GM12878 (cell line): Measurements from ENCODE around the gene EIF3B. TPM values are rescaled to one million over a fixed set of nuclear protein-coding genes. Genes with fewer than 3 reads are reported as not detected.
"Not testable (repeated sequence)": the region's sequence is repeated elsewhere in the genome, so short reads cannot be mapped to it uniquely, and the experiment has no call there.

Experiments used
- ATAC-seq: fragments of 200-7000 bp; cut with Tn5 transposase; 3 replicates; pipeline ENCODE4 v1.9.1; 2020; ENCODE audit warnings: mild to moderate bottlenecking, moderate library complexity
- BruUV-seq: library from RNA; stranded (reverse); fragments of 400-500 nt; replicated peaks from 2 replicates; lab custom pipeline; 2021; lab: Mats Ljungman, UMichigan
- CTCF ChIA-PET: fragments of 300-600 bp; sonication (Branson Sonifier 250); formaldehyde crosslinking; extraction: SDS; loops from one replicate; lab custom pipeline; 2021; ENCODE audit warnings: inconsistent platforms; lab: Yijun Ruan, JAX
- POLR2A ChIA-PET: fragments of 350-600 bp; formaldehyde crosslinking; extraction: SDS; loops from one replicate; lab custom pipeline; 2021; ENCODE audit warnings: inconsistent platforms; lab: Charles Lee
- RAD21 ChIA-PET: fragments of 300-600 bp; sonication (Branson Sonifier 250); formaldehyde crosslinking; loops from one replicate; lab custom pipeline; 2023; ENCODE audit warnings: antibody characterized with exemption; ENCODE audit not compliant: unreplicated experiment; lab: Charles Lee
- SMC1A ChIA-PET: fragments of 300-600 bp; sonication (Branson Sonifier 250); formaldehyde crosslinking; loops from one replicate; lab custom pipeline; 2023; ENCODE audit not compliant: unreplicated experiment, uncharacterized antibody; lab: Charles Lee
- DNase-seq: peaks from one replicate; pipeline ENCODE4 v3.0.0-alpha.2; 2011; ENCODE audit warnings: low read depth, low spot score
- FAIRE-seq: peaks from 3 replicates; lab custom pipeline; 2011; peaks lifted over from hg19 to GRCh38; lab: Jason Lieb, UNC
- H2AFZ ChIP-seq: 2 replicates; pipeline ENCODE4 v1.6.0; 2011; ENCODE audit warnings: low read depth, low read length, control low read depth; ENCODE audit not compliant: control insufficient read depth
- H3K27ac ChIP-seq: 2 replicates; pipeline ENCODE4 v1.5.1; 2011; ENCODE audit warnings: control low read depth; ENCODE audit not compliant: control insufficient read depth, insufficient read depth
- H3K27me3 ChIP-seq, 2 experiments: replicated peaks in 1 of 2; 2 replicates each; pipeline versions ENCODE4 v1.6.0 to v1.6.1; 2011; ENCODE audit warnings: low read length in 1 of 2; ENCODE audit not compliant: control insufficient read depth in 2 of 2, insufficient read depth in 2 of 2
- H3K36me3 ChIP-seq, 2 experiments: 2 replicates each; pipeline ENCODE4 v1.5.1; 2011; ENCODE audit warnings: low read length in 1 of 2; ENCODE audit not compliant: control insufficient read depth in 2 of 2, insufficient read depth in 2 of 2
- H3K4me1 ChIP-seq: 2 replicates; pipeline ENCODE4 v1.6.1; 2011; ENCODE audit warnings: mild to moderate bottlenecking, low read length, moderate library complexity, mixed read lengths; ENCODE audit not compliant: control insufficient read depth, insufficient read depth
- H3K4me2 ChIP-seq: 2 replicates; pipeline ENCODE4 v1.6.0; 2011; ENCODE audit warnings: control low read depth; ENCODE audit not compliant: control insufficient read depth, insufficient read depth
- H3K4me3 ChIP-seq: fragments of 200-600 bp; sonication (generic); 2 replicates; pipeline ENCODE4 v1.5.1; 2016
- H3K79me2 ChIP-seq: 2 replicates; pipeline ENCODE4 v1.6.0; 2011; ENCODE audit warnings: low read length; ENCODE audit not compliant: control insufficient read depth, insufficient read depth
- H3K9ac ChIP-seq: 2 replicates; pipeline ENCODE4 v1.8.0; 2011; ENCODE audit warnings: low read length, control low read depth, mixed read lengths; ENCODE audit not compliant: control insufficient read depth, insufficient read depth
- H3K9me3 ChIP-seq: replicated peaks from 3 replicates; pipeline ENCODE4 v1.5.1; 2011; ENCODE audit warnings: mild to moderate bottlenecking, low read length; ENCODE audit not compliant: control insufficient read depth, insufficient read depth
- H4K20me1 ChIP-seq: 2 replicates; pipeline ENCODE4 v1.6.0; 2011; ENCODE audit not compliant: control insufficient read depth, insufficient read depth
- CHD4 ChIP-seq: fragments of 200-600 bp; sonication (generic); IDR thresholded peaks from 2 replicates; pipeline ENCODE4 v1.6.1; 2016; ENCODE audit warnings: mild to moderate bottlenecking
- HDGF ChIP-seq: fragments of 450-650 bp; IDR thresholded peaks from 2 replicates; pipeline ENCODE4 v1.6.1; 2016; ENCODE audit warnings: antibody characterized with exemption
- KDM1A ChIP-seq: fragments of 200-600 bp; sonication (generic); IDR thresholded peaks from 2 replicates; pipeline ENCODE4 v1.6.1; 2016; ENCODE audit warnings: borderline replicate concordance
- MTA3 ChIP-seq: IDR thresholded peaks from 2 replicates; pipeline ENCODE4 v1.6.1; 2012; ENCODE audit warnings: low read length, inconsistent platforms, borderline replicate concordance
- RB1 ChIP-seq: fragments of 450-650 bp; formaldehyde crosslinking; IDR thresholded peaks from 2 replicates; pipeline ENCODE4 v1.6.1; 2017; ENCODE audit warnings: mild to moderate bottlenecking, borderline replicate concordance
- SMARCA5 ChIP-seq: fragments of 450-650 bp; IDR thresholded peaks from 2 replicates; pipeline ENCODE4 v1.6.1; 2017; ENCODE audit warnings: mild to moderate bottlenecking
- TARDBP ChIP-seq: IDR thresholded peaks from 2 replicates; pipeline ENCODE4 v1.6.1; 2016; ENCODE audit warnings: borderline replicate concordance
- TCF7 ChIP-seq: IDR thresholded peaks from 2 replicates; pipeline ENCODE4 v1.6.1; 2014; ENCODE audit warnings: antibody characterized with exemption, borderline replicate concordance
- WGBS: methylation state at CpG from one replicate; pipeline ENCODE4 v1.1.6; 2016; ENCODE audit warnings: low lambda C conversion rate; ENCODE audit not compliant: insufficient replicate concordance, insufficient coverage; ENCODE audit errors: missing lambda C conversion rate; 5-methylcytosine and 5-hydroxymethylcytosine counted together
- in situ Hi-C: fragments of 300-500 bp; cut with MboI; formaldehyde crosslinking; loops from 9 replicates; pipeline ENCODE4 v1.14.3; 2018; ENCODE audit warnings: mixed read lengths
- intact Hi-C: fragments of 100-400 bp; cut with micrococcal nuclease; formaldehyde crosslinking; loops from one replicate; pipeline ENCODE4 v1.14.2; 2022; ENCODE audit not compliant: unreplicated experiment
- polyA plus RNA-seq, 11 experiments: library from polyadenylated mRNA; depleted of rRNA in 4 of 11; unstranded in 6 of 11; stranded (reverse) in 5 of 11; fragments of >200 nt; fragmentation: Nextera tagmentation in 4 of 11; fragmentation: Illumina TruSeq in 1 of 11; extraction: Ambion mirVana in 4 of 11; extraction: Trizol in 1 of 11; gene quantifications; 1 replicate in 1 of 11; 2 replicates in 10 of 11; pipeline versions ENCODE4 v1.2.1 to v1.2.3, GENCODE V29; 2011 to 2016; ENCODE audit warnings: inconsistent platforms in 2 of 11, missing spikeins in 2 of 11, low read depth in 1 of 11
- total RNA-seq, 4 experiments: library from RNA; depleted of rRNA in 3 of 4; stranded (reverse); fragments of >200 nt in 3 of 4; fragmentation: Illumina TruSeq in 1 of 4; extraction: Trizol in 1 of 4; gene quantifications; 2 replicates each; pipeline versions ENCODE4 v1.2.1 to v1.2.3, GENCODE V29; 2013 to 2021
- TF ChIP-seq, protein P1 (sequence below): IDR thresholded peaks from 2 replicates; pipeline ENCODE4 v1.6.1; 2012; ENCODE audit warnings: mild to moderate bottlenecking, low read depth, low read length

The EIF3B gene
- total and polyA plus RNA-seq, 10 of the 15 experiments (the other 5 are each of a cell fraction or from before 2014, with no cell fraction given): 17.6 to 275 (median 153) TPM

- not testable (repeated sequence) for H3K36me3 ChIP-seq, FAIRE-seq, DNase-seq, H4K20me1 ChIP-seq, H3K79me2 ChIP-seq, H3K27me3 ChIP-seq, H3K9me3 ChIP-seq, H3K4me3 ChIP-seq, BruUV-seq, H3K4me1 ChIP-seq
- 78% methylated on average over 14 of the region's 15 CpGs for WGBS
- Histone ChIP-seq H2AFZ (peak overlapping the region; percentile 84), H3K9ac (peak overlapping the region; percentile 35; the same call in 1 of the 2 replicates), H3K4me2 (peak overlapping the region; percentile 77; the same call in 1 of the 2 replicates), H3K27ac (peak overlapping the region; percentile 46; the same call in 1 of the 2 replicates)
- ChIA-PET SMC1A (interaction anchor here (0.6 to 3.7 kb wide), 21 partner anchors 9 to 779 kb away, joined by 3 to 27 read pairs (median 5); partner anchors contain the start of genes MAD1L1, MRM2 and NUDT1), POLR2A (interaction anchor here (0.7 to 1.6 kb wide), 5 partner anchors 10 to 594 kb away, joined by 3 to 5 read pairs (median 4); partner anchors contain the start of gene MAD1L1), RAD21 (interaction anchor here (0.6 to 2.7 kb wide), 29 partner anchors 10 to 777 kb away, joined by 3 to 23 read pairs (median 4); partner anchors contain the start of genes MRM2 and NUDT1), CTCF (interaction anchor here (0.6 to 3.7 kb wide), 38 partner anchors 7 to 777 kb away, joined by 3 to 45 read pairs (median 5); partner anchors contain the start of genes MAD1L1, MRM2 and NUDT1)
- 0 out of 2 replicates have a peak, but pooled peaks have one; percentile 38 for TF ChIP-seq SMARCA5
- intact Hi-C loops: loop anchor here (1.0 to 2.0 kb wide), 4 partner anchors 101 to 768 kb away; no protein-coding TSS in a partner anchor
- in situ Hi-C loops: loop anchor here (5.0 kb wide), 1 partner anchor 100 kb away; no protein-coding TSS in a partner anchor
- ATAC-seq: peak; percentile 64
These were observed 7.1 kb upstream of the EIF3B start for GRCh38 chr7:2347351-2348063.

- Histone ChIP-seq H3K36me3 (no peaks in the 10 kb centered on the region), H4K20me1 (no peaks in the 10 kb centered on the region), H3K9ac (no peak overlapping the region), H2AFZ (no peak overlapping the region), H3K9me3 (no peaks in the 10 kb centered on the region), H3K79me2 (peaks cover 16% of the 10 kb centered on the region), H3K27ac (no peak overlapping the region), H3K4me1 (peaks cover 11% of the 10 kb centered on the region), H3K4me2 (no peak overlapping the region), H3K4me3 (no peak overlapping the region), H3K27me3 (no peaks in the 10 kb centered on the region)
- BruUV-seq: no TSS peak
- intact Hi-C loops: no loop called here
- ChIA-PET CTCF (interaction anchor here (0.7 to 3.7 kb wide), 4 partner anchors 81 to 771 kb away, joined by 3 to 45 read pairs (median 13); partner anchors contain the start of genes MRM2 and NUDT1), POLR2A (no interaction called here), SMC1A (no interaction called here), RAD21 (no interaction called here)
- no peak for FAIRE-seq
- WGBS: 86% methylated on average over 9 of the region's 9 CpGs
- in situ Hi-C loops: loop anchor here (5.0 kb wide), 1 partner anchor 778 kb away; the partner anchor contains the start of gene PSMG3
- ATAC-seq: no peak
- no peak for DNase-seq
- TF ChIP-seq KDM1A (no peak), CHD4 (no peak), MTA3 (no peak), TCF7 (no peak), RB1 (no peak), TARDBP (no peak), HDGF (no peak)
- TF ChIP-seq, protein P1, sequence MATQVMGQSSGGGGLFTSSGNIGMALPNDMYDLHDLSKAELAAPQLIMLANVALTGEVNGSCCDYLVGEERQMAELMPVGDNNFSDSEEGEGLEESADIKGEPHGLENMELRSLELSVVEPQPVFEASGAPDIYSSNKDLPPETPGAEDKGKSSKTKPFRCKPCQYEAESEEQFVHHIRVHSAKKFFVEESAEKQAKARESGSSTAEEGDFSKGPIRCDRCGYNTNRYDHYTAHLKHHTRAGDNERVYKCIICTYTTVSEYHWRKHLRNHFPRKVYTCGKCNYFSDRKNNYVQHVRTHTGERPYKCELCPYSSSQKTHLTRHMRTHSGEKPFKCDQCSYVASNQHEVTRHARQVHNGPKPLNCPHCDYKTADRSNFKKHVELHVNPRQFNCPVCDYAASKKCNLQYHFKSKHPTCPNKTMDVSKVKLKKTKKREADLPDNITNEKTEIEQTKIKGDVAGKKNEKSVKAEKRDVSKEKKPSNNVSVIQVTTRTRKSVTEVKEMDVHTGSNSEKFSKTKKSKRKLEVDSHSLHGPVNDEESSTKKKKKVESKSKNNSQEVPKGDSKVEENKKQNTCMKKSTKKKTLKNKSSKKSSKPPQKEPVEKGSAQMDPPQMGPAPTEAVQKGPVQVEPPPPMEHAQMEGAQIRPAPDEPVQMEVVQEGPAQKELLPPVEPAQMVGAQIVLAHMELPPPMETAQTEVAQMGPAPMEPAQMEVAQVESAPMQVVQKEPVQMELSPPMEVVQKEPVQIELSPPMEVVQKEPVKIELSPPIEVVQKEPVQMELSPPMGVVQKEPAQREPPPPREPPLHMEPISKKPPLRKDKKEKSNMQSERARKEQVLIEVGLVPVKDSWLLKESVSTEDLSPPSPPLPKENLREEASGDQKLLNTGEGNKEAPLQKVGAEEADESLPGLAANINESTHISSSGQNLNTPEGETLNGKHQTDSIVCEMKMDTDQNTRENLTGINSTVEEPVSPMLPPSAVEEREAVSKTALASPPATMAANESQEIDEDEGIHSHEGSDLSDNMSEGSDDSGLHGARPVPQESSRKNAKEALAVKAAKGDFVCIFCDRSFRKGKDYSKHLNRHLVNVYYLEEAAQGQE: no peak
These were observed 4.6 kb upstream of the EIF3B start for GRCh38 chr7:2350055-2350454.
